NCI-H1092 (cell line): Measurements from ENCODE around the gene PHTF2.

Source experiments
- DNase-seq: peaks from one replicate; lab custom pipeline; 2025; lab: John Stamatoyannopoulos, UW

The PHTF2 gene

GRCh38 chr7:77794000-77794399 is 4.6 kb upstream of the PHTF2 start:
- DNase-seq = no peak

DNA sequence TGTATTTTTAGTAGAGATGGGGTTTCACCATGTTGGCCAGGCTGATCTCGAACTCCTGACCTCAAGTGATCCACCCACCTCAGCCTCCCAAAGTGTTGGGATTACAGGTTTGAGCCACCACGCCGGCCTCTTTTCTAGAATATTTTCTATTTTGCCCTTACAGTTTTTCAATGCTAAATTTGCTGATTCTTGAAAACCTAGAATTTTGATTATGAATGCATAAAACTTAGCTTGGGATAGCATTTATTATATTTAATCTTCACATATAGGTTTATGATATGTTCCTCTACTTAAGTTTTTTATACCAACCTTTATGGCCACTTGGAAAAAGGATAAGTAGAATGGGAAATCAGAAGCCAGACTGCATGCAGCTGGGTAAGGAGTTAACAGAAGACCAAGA is 2.5 kb upstream of the PHTF2 start:
- no peak for DNase-seq

- DNase-seq = no peak
Observed at GRCh38 chr7:77796960-77797359, 1.6 kb upstream of the PHTF2 start.

DNA sequence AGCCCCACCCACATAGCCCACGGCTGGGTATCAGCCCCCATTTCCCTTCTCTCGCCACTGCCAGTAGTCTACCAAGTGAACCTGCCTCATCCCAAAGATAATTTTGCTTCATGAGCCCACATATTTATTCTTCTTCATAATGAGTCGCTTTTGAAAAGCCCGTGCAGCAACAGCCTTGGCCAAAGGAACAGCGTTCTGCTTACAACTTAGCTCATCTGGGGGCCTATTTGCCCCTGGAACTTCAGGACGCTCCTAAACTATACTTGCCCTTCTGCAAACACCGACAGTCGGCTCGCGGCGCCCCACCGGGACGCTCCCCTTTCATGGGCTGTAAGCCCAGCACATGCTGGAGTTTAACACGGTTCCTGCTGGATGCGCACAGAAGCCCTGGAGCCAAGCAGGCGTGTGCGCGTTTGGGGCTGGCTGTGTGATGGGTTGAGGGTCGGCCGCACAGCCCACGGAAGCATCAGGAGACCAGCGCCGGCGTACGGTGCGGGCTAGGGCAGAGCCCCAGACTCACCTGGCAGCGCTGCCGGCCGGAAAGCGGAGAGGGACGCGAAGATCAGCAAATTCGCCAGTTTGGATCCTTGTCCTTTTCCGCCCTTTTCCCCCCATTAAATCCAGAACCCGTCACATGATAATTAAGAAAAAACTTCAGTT is 709 bp upstream of the PHTF2 start:
- peak; percentile 64 for DNase-seq

GRCh38 chr7:77799078-77799964 is 748 bp downstream of the PHTF2 start:
- DNase-seq = peak; percentile 27

GRCh38 chr7:77800158-77800557 is 1.6 kb downstream of the PHTF2 start:
- DNase-seq = no peak

DNA sequence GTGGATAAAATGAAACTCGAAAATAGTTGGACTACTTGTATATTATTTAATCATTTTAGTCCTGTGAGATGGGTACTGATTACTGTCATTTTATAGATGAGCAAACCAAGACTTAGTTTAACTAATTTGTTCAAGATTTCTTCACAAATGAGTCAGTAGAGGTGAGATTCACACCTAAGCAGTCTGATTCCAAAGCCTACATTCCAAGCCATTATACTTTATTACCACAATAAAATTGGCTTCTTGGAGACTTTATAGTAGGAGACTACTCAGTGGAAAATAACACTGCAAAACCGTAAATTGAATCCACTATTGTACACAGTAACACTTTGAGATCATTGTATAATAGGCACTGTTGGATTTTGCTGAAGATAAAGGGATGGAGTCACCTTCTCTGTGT is 2.2 kb downstream of the PHTF2 start:
- DNase-seq = no peak

DNA sequence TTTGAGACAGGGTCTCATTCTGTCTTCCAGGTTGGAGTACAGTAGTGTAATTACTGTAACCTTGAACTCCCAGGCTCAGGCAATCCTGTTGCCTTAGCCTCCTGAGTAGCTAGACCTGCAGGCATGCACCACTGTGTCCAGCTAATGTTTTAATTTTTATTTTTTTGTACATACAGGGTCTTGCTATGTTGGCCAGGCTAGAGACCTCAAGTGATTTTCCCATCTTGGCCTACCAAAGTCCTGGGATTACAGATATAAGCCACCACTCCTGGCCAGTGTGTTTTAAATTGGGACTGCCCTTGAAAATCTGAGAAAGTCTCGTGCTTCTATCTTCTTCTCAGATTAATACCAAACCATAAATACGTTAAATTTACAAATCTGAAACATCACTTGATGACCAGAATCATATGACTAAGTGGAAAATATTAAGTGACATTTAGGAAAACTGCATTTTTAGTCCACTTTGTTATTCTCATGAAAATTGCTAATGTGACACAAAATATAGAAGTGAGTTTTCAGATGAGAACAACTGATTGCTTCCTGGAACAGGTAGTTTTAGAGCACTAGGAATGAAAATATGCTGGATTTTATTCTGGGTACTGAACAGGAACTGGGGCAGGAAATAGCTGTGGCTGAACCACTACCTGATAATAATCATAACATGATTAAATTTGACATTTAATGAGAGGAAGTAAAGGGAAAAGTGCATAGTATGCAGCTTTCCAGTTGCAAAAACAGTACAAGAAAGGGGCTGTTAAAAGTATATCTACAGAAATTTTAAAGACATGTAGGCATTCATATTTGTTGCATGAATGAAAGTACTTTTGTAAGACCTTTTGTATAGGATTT is 4.2 kb downstream of the PHTF2 start:
- DNase-seq = no peak

DNA sequence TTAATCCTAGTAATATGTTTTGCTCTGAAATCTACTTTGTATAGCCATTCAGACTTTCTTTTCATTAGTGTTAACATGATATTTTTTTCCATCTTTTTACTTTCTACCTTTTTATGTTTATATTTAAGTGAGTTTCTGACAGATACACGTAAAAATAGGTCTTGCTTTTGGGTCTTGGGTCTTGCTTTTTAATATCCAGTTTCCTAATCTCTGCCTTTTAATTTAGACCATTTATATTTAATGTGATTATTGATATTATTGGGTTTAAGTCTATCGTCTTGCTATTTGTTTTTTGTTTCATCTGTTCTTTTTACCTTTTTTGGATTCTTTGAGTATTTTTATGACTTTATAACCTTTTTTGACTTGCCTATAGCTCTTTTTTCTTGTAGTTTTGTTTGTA is 7.9 kb downstream of the PHTF2 start:
- DNase-seq = no peak

- no peak for DNase-seq
Observed at GRCh38 chr7:77808517-77808916, 9.9 kb downstream of the PHTF2 start.

DNA sequence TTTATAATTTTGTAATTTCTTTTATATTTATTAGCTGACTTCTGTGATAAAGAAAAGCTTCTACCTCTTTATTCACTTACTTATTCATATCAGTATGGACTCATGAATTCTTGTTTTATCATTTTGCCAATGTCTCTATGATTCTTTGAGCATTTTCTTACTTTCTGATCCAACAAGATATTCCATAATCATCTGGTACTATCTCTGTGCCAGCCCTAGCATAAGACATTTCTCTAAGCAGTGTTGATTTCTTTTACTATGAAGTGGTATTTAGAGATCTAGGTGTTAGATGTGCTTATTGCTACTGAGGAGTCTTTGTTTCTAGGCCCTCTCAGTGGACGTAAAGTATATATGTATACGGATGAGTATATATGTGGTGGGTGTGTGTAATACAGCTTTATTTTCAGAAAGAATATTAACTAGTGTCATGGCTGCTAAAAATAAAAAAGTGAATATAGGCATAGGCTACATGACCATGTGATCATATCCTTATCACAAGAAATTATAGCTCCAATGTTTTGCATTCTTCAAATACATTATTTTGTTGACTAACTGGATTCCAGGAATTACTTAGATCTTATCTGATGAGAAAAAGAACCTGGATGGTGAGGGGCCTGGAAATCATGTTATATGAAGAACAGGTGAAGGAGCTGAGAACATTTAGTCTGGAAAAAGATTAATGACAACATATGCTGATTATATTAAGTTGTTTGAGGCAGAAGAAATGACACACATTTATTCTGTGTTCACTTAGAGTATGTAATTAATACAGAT is 13.1 kb downstream of the PHTF2 start:
- no peak for DNase-seq

DNA sequence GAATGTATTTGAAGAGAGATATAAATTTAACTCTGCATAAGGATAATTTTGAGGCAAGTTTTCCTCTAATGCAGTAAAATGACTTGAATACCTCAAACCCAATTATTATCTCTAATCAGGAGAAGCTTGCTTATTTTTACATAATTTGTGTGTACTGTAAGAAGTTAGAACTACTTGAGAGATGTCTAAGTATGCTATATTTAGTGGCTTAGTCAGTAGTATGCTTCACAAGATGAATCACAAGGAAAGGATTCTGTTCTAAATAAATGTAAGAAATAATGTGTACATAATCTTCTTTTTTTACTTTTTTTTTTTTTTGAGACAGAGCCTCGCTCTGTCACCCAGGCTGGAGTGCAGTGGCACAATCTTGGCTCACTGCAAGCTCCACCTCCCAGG is 13.7 kb downstream of the PHTF2 start:
- DNase-seq = no peak

DNA sequence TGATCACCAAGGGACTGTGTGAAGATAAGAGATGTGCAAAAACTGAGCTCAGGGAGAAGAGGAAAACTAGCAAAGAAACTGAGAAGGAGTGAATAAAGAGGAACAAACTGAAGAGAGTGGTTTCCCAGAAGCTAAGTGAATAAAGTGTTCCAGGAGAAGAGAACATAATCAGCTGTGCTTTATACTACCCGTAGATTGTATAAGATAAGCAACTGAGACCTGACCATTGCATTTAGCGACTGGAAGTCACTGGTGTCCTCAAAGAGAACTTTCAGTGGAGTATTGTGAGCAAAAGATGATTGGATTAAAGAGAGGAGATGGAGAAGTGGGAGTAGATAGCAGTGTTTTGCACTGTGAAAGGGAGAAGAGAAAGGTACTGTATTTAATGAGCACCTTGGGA is 14.6 kb downstream of the PHTF2 start:
- DNase-seq = no peak

- DNase-seq = no peak
Observed at GRCh38 chr7:77819021-77819420, 20.4 kb downstream of the PHTF2 start.

- no peak for DNase-seq
Observed at GRCh38 chr7:77820967-77821366, 22.4 kb downstream of the PHTF2 start.

DNA sequence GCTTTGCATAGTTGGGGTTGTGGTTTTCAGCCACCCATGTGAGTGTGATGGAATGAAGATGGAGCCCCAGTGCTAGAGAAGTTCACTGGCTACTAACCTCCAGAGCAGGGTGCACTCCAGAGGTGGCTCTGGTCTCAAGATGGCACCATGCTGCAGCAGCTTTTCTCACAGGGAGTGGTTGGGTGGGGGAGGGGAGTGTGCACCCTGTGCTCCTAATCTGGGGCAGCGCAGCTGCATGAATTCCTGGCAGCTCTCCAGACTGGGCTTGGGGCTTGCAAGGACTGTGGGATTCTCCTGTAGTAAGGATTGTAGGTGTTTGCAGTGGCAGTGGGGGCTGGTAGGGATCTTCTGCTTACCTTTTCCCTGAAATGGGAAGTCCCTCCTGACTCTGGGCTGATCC is 23.7 kb downstream of the PHTF2 start:
- DNase-seq = no peak

GRCh38 chr7:77823787-77824186 is 25.2 kb downstream of the PHTF2 start:
- no peak for DNase-seq

- DNase-seq = no peak
Observed at GRCh38 chr7:77824636-77825035, 26.1 kb downstream of the PHTF2 start.

GRCh38 chr7:77825131-77825530 is 26.6 kb downstream of the PHTF2 start:
- DNase-seq = no peak

- DNase-seq = no peak
Observed at GRCh38 chr7:77826300-77826699, 27.7 kb downstream of the PHTF2 start.

DNA sequence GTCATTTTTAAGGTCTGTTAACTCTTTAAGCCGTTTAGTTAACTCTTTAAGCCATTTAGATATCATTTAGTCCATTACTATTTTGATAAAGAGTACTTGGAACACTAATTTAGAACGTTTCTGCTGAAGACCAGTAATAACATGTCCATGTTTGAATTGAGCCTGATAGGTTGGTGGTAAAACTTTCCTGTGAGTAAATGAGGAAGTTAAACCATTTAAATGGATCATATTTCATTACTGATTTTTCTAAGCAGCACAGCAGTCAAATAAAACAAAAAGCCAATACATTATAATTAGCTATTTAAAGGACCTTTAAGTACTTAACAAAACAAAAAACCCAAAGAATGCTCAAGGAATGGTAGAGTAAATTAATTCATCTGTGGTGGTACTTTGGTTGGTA is 29.4 kb downstream of the PHTF2 start:
- no peak for DNase-seq
